Measurements from ENCODE around the gene IQCK.
A peak's percentile ranks its signal among the peaks of the same experiment; 100 is the strongest.

IQCK gene

GRCh38 chr16:19808061-19808641, 90.1 kb downstream of the IQCK start:
- DNase-seq: no peak

GRCh38 chr16:19809121-19809635, 91.1 kb downstream of the IQCK start:
- DNase-seq: peak; percentile 27 to 46

- no peak for DNase-seq
Observed at GRCh38 chr16:19809693-19810092, 91.6 kb downstream of the IQCK start.

GRCh38 chr16:19810817-19811731, 93.0 kb downstream of the IQCK start:
- no peak for DNase-seq

- DNase-seq: no peak
Observed at GRCh38 chr16:19812986-19813385, 94.9 kb downstream of the IQCK start.

GRCh38 chr16:19815418-19815817, 97.3 kb downstream of the IQCK start:
- no peak for DNase-seq

- no peak for DNase-seq
Observed at GRCh38 chr16:19817122-19817521, 99.1 kb downstream of the IQCK start.

GRCh38 chr16:19817875-19818274, 99.8 kb downstream of the IQCK start:
- DNase-seq: no peak

- DNase-seq: no peak
Observed at GRCh38 chr16:19822533-19822932, 104.5 kb downstream of the IQCK start.

GRCh38 chr16:19823322-19823721, 105.3 kb downstream of the IQCK start:
- DNase-seq: no peak

GRCh38 chr16:19824216-19824615, 106.1 kb downstream of the IQCK start:
- no peak for DNase-seq

- no peak for DNase-seq
Observed at GRCh38 chr16:19829844-19830692, 112.0 kb downstream of the IQCK start.

GRCh38 chr16:19830902-19831560, 113.0 kb downstream of the IQCK start:
- no peak for DNase-seq

- DNase-seq: no peak
Observed at GRCh38 chr16:19831678-19832077, 113.6 kb downstream of the IQCK start.

- DNase-seq: no peak
Observed at GRCh38 chr16:19833176-19833575, 115.1 kb downstream of the IQCK start.

GRCh38 chr16:19833581-19833980, 115.5 kb downstream of the IQCK start:
- DNase-seq: no peak

GRCh38 chr16:19835196-19835595, 117.1 kb downstream of the IQCK start:
- no peak for DNase-seq

GRCh38 chr16:19835968-19836421, 117.9 kb downstream of the IQCK start:
- DNase-seq: no peak

GRCh38 chr16:19837331-19837980, 119.4 kb downstream of the IQCK start:
- no peak for DNase-seq

GRCh38 chr16:19837984-19838707, 120.1 kb downstream of the IQCK start:
- DNase-seq: no peak

- no peak for DNase-seq
Observed at GRCh38 chr16:19840524-19841110, 122.5 kb downstream of the IQCK start.

Data from AML-193 (cell line).